Mucosa of descending colon (tissue), 3 donors: Measurements from ENCODE around the gene TTYH3. TPM values are rescaled to one million over a fixed set of nuclear protein-coding genes. Genes with fewer than 3 reads are reported as not detected.
"Not testable (repeated sequence)": the region's sequence is repeated elsewhere in the genome, so short reads cannot be mapped to it uniquely, and the experiment has no call there.

Experiments used
- ATAC-seq: fragments of 200-7000 bp; cut with Tn5 transposase; one replicate; pipeline ENCODE4 v1.9.1; 2020; ENCODE audit warnings: mild to moderate bottlenecking, moderate library complexity
- DNase-seq, 3 donors: peaks; one replicate each; pipeline ENCODE4 v3.0.0-alpha.2; 2020
- H3K36me3 ChIP-seq: fragments of 200-600 bp; one replicate; pipeline ENCODE4 v1.8.0; 2021; ENCODE audit warnings: low read depth, mild to moderate bottlenecking
- H3K4me1 ChIP-seq: fragments of 200-600 bp; one replicate; pipeline ENCODE4 v1.8.0; 2021; ENCODE audit warnings: low read depth, mild to moderate bottlenecking
- H3K4me3 ChIP-seq: fragments of 200-600 bp; one replicate; pipeline ENCODE4 v1.8.0; 2021; ENCODE audit warnings: mild to moderate bottlenecking
- H3K9me3 ChIP-seq: fragments of 200-600 bp; one replicate; pipeline ENCODE4 v1.8.0; 2021; ENCODE audit warnings: mild to moderate bottlenecking
- intact Hi-C, 2 donors: fragments of 100-400 bp; cut with DNase I in 1 of 2; cut with micrococcal nuclease in 1 of 2; formaldehyde crosslinking; loops; one replicate each; pipeline versions ENCODE4 v1.11.0 to v1.11.1; 2022; cut with DNase I, micrococcal nuclease
- total RNA-seq, 3 donors: library from RNA; stranded (reverse); fragmentation: NEBNext Ultra II Directional in 2 of 3; extraction: Animal tissue kit (Norgen Biotek cat#: 25700) in 2 of 3; gene quantifications; one replicate each; pipeline versions ENCODE4 v1.2.1 to v1.2.4, GENCODE V29; 2021 to 2023
- TF ChIP-seq, protein P1 (sequence below): fragments of 200-600 bp; IDR thresholded peaks from one replicate; pipeline ENCODE4 v1.8.0; 2022; ENCODE audit warnings: antibody characterized with exemption, mild to moderate bottlenecking
- donor health status: DM: no; HTN: no; CAD: no; lungs with moderate emphysema.
- donor health status: DM: no; HTN: no; CAD: no.
- donor health status: DM: no; HTN: yes; CAD: no.

The TTYH3 gene
- total RNA-seq, 3 donors from 2014 or later = 23.4 to 63.7 (median 32.1) TPM

GRCh38 chr7:2688409-2689342 lies 56.9 kb downstream of the TTYH3 start:
- no peaks in the 10 kb centered on the region for H3K36me3 ChIP-seq
- ATAC-seq (no peak), DNase-seq (no peak)
- no peaks in the 10 kb centered on the region for H3K9me3 ChIP-seq
- peaks cover 11% of the 10 kb centered on the region for H3K4me1 ChIP-seq
- TF ChIP-seq, protein P1, sequence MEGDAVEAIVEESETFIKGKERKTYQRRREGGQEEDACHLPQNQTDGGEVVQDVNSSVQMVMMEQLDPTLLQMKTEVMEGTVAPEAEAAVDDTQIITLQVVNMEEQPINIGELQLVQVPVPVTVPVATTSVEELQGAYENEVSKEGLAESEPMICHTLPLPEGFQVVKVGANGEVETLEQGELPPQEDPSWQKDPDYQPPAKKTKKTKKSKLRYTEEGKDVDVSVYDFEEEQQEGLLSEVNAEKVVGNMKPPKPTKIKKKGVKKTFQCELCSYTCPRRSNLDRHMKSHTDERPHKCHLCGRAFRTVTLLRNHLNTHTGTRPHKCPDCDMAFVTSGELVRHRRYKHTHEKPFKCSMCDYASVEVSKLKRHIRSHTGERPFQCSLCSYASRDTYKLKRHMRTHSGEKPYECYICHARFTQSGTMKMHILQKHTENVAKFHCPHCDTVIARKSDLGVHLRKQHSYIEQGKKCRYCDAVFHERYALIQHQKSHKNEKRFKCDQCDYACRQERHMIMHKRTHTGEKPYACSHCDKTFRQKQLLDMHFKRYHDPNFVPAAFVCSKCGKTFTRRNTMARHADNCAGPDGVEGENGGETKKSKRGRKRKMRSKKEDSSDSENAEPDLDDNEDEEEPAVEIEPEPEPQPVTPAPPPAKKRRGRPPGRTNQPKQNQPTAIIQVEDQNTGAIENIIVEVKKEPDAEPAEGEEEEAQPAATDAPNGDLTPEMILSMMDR = no peak
- no peak overlapping the region for H3K4me3 ChIP-seq
- intact Hi-C loops = loop anchor here (10.0 kb wide), 2 partner anchors 214 to 244 kb away; partner anchors contain the start of gene GRIFIN (in 1 of the 2)

DNA sequence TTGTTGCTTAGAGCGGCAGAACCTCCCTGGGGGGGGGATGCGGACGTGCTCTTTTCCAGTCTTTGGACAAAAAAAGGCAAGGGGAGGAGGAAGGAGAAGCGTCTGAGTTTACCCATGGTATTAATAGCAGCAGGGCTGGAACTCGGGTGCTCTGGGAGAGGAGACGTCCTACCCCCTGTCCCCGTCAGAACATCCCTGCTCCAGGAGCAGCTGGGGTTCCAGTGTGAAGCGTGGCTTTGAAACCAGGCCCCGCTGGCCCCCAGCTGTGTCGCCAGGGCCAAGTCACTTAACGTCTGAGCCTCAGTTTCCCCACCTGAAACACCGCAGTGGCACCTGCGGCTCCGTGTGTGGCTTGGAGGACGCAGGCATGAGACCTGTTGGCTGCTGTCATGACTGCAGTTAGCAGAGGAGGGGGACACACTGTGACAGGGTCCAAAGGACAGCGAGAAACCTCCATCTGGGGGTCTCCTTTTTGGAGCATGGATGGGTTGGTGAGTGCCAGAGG lies 57.6 kb downstream of the TTYH3 start:
- intact Hi-C loops = loop anchor here (10.0 kb wide), 2 partner anchors 215 to 245 kb away; partner anchors contain the start of gene GRIFIN (in 1 of the 2)
- ATAC-seq = no peak
- Histone ChIP-seq H3K9me3 (no peaks in the 10 kb centered on the region), H3K4me3 (no peak overlapping the region), H3K4me1 (peaks cover 11% of the 10 kb centered on the region), H3K36me3 (no peaks in the 10 kb centered on the region)
- no peak for DNase-seq
- TF ChIP-seq, protein P1 = no peak

- TF ChIP-seq, protein P1 = no peak
- ATAC-seq (peak; percentile 31), DNase-seq (no peak)
- intact Hi-C loops = loop anchor here (10.0 kb wide), 2 partner anchors 215 to 245 kb away; partner anchors contain the start of gene GRIFIN (in 1 of the 2)
- Histone ChIP-seq H3K4me1 (peaks cover 11% of the 10 kb centered on the region), H3K9me3 (no peaks in the 10 kb centered on the region), H3K4me3 (no peak overlapping the region), H3K36me3 (no peaks in the 10 kb centered on the region)
These were observed 58.3 kb downstream of the TTYH3 start for GRCh38 chr7:2689951-2690705.

DNA sequence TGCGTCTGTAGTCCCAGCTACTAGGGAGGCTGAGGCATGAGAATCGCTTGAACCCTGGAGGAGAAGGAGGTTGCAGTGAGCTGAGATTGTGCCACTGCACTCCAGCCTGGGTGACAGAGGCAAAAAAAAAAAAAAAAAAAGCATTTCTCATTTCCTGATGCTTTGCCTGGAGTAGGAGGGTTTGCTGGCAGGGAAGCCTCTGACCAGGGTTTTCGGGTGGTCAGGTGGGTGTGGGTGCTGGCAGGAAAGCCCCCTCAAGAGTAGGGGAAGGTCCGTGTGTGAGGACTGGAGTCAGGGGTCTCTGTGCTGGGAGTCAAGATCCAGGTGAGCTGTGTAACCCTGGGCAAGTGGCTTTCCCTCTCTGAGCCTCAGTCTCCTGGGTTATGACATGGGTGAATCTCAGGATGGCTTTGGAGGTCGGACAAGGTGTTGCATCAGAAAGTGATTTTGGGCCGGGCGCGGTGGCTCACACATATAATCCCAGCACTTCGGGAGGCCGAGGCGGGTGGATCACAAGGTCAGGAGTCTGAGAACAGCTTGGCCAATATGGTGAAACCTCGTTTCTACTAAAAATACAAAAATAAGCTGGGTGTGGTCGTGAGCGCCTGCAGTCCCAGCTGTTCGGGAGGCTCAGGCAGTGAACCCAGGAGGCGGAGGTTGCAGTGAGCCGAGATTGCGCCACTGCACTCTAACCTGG lies 59.4 kb downstream of the TTYH3 start:
- DNase-seq (no peak), ATAC-seq (no peak)
- Histone ChIP-seq H3K4me3 (no peak overlapping the region), H3K36me3 (no peaks in the 10 kb centered on the region), H3K9me3 (no peaks in the 10 kb centered on the region), H3K4me1 (peaks cover 11% of the 10 kb centered on the region)
- TF ChIP-seq, protein P1 = no peak
- intact Hi-C loops = no loop called here

GRCh38 chr7:2691932-2692439 lies 60.2 kb downstream of the TTYH3 start:
- DNase-seq, H3K36me3 ChIP-seq, intact Hi-C loops, H3K9me3 ChIP-seq, H3K4me3 ChIP-seq: not testable (repeated sequence)
- peak; percentile 37 for ATAC-seq
- H3K4me1 ChIP-seq = peaks cover 11% of the 10 kb centered on the region
